ENCODE measurements around the gene PF4V1. TPM values are rescaled to one million over a fixed set of nuclear protein-coding genes. Genes with fewer than 3 reads are reported as not detected.

Gene PF4V1
- total RNA-seq, 1 experiment from 2014 or later = not detected

- Histone ChIP-seq H3K27me3 (ENCODE audit: insufficient read depth, low read depth) (no peaks in the 10 kb centered on the region), H3K27ac (no peak overlapping the region), H3K4me1 (replicated peaks; ENCODE audit: insufficient read depth) (no peaks in the 10 kb centered on the region; the same call in 1 of the 2 replicates), H3K36me3 (ENCODE audit: low read depth) (no peaks in the 10 kb centered on the region), H4K20me1 (ENCODE audit: insufficient read depth) (no peaks in the 10 kb centered on the region), H3K79me2 (ENCODE audit: low read depth) (no peaks in the 10 kb centered on the region), H3K9me2 (ENCODE audit: insufficient read depth) (no peaks in the 10 kb centered on the region), H3K9me3 (ENCODE audit: insufficient read depth, low read depth) (no peaks in the 10 kb centered on the region; the same call in 1 of the 2 replicates), H3K4me2 (no peak overlapping the region), H3K4me3 (no peak overlapping the region), H3F3A (ENCODE audit: insufficient read depth, low read depth) (no peaks in the 10 kb centered on the region), H2AFZ (no peak overlapping the region)
- BruUV-seq (replicated peaks) = no TSS peak
- ChIA-PET CTCF (no interaction called here), POLR2A (ENCODE audit: unreplicated experiment) (no interaction called here)
- intact Hi-C loops (cut with micrococcal nuclease; ENCODE audit: unreplicated experiment) = no loop called here
- TF ChIP-seq CTCF (conservative IDR thresholded peaks at IDR 0.05) = no peak
- no peak for TF ChIP-seq EZH2 (IDR thresholded peaks at IDR 0.05; ENCODE audit: low read depth)
- no peak for DNase-seq
Measured at GRCh38 chr4:73874386-73874785, 21.3 kb downstream of the PF4V1 start.

DNA sequence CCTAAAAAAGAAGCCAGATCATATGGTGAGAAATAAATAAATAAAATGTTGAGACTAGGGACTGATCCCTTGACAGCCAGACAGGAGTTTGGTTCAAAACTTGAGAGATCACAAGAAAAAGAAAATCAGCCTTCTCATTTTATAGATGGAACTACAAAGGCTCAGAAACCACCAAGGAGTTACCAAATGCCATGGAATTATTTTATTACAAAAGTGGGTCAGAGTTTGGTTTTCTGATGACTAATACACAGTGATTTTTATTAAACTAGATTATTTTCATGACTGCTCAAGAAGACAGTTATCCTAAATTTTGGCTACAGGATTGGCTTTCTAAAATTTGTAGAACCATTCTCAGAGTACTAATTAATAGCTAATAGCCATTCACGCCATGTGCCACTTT is 22.3 kb downstream of the PF4V1 start:
- Histone ChIP-seq H3K27ac (no peak overlapping the region), H3K27me3 (ENCODE audit: insufficient read depth, low read depth) (no peaks in the 10 kb centered on the region), H4K20me1 (ENCODE audit: insufficient read depth) (no peaks in the 10 kb centered on the region), H2AFZ (no peak overlapping the region), H3F3A (ENCODE audit: insufficient read depth, low read depth) (no peaks in the 10 kb centered on the region), H3K36me3 (ENCODE audit: low read depth) (no peaks in the 10 kb centered on the region), H3K9me2 (ENCODE audit: insufficient read depth) (no peaks in the 10 kb centered on the region), H3K4me3 (no peak overlapping the region), H3K4me2 (no peak overlapping the region), H3K9me3 (ENCODE audit: insufficient read depth, low read depth) (no peaks in the 10 kb centered on the region; the same call in 1 of the 2 replicates), H3K79me2 (ENCODE audit: low read depth) (no peaks in the 10 kb centered on the region), H3K4me1 (replicated peaks; ENCODE audit: insufficient read depth) (no peaks in the 10 kb centered on the region)
- intact Hi-C loops (cut with micrococcal nuclease; ENCODE audit: unreplicated experiment) = no loop called here
- ChIA-PET POLR2A (ENCODE audit: unreplicated experiment) (no interaction called here), CTCF (no interaction called here)
- no peak for DNase-seq
- TF ChIP-seq CTCF (conservative IDR thresholded peaks at IDR 0.05) (no peak), EZH2 (IDR thresholded peaks at IDR 0.05; ENCODE audit: low read depth) (no peak)
- no TSS peak for BruUV-seq (replicated peaks)

- H3K79me2 ChIP-seq (ENCODE audit: low read depth) = no peaks in the 10 kb centered on the region
- no peaks in the 10 kb centered on the region for H4K20me1 ChIP-seq (ENCODE audit: insufficient read depth)
- CTCF ChIA-PET = no interaction called here
- no peaks in the 10 kb centered on the region for H3F3A ChIP-seq (ENCODE audit: insufficient read depth, low read depth)
- POLR2A ChIA-PET (ENCODE audit: unreplicated experiment) = no interaction called here
- no peak overlapping the region for H2AFZ ChIP-seq
- H3K4me3 ChIP-seq = no peak overlapping the region
- intact Hi-C loops (cut with micrococcal nuclease; ENCODE audit: unreplicated experiment) = no loop called here
- TF ChIP-seq EZH2 (IDR thresholded peaks at IDR 0.05; ENCODE audit: low read depth) (no peak), CTCF (conservative IDR thresholded peaks at IDR 0.05) (no peak)
- BruUV-seq (replicated peaks) = no TSS peak
- H3K36me3 ChIP-seq (ENCODE audit: low read depth) = no peaks in the 10 kb centered on the region
- no peak overlapping the region for H3K4me2 ChIP-seq
- no peaks in the 10 kb centered on the region for H3K4me1 ChIP-seq (replicated peaks; ENCODE audit: insufficient read depth)
- no peak overlapping the region for H3K27ac ChIP-seq
- H3K9me3 ChIP-seq (ENCODE audit: insufficient read depth, low read depth) = no peaks in the 10 kb centered on the region
- H3K9me2 ChIP-seq (ENCODE audit: insufficient read depth) = no peaks in the 10 kb centered on the region
- H3K27me3 ChIP-seq (ENCODE audit: insufficient read depth, low read depth) = no peaks in the 10 kb centered on the region
- no peak for DNase-seq
Measured at GRCh38 chr4:73883306-73883705, 30.2 kb downstream of the PF4V1 start.

Measured in PC-9 (cell line).